Esophagus squamous epithelium (tissue), 4 donors: ENCODE measurements around the gene UBAC2.
A peak's percentile ranks its signal among the peaks of the same experiment; 100 is the strongest.

ENCODE experiments used
- CTCF ChIP-seq, 6 experiments: fragments of 450-650 bp in 4 of 6; fragments of 200-600 bp in 2 of 6; sonication (generic) in 2 of 6; IDR thresholded peaks; one replicate each; pipeline ENCODE4 v1.5.1; 2016 to 2019; ENCODE audit warnings: antibody characterized with exemption in 6 of 6, mild to moderate bottlenecking in 4 of 6, moderate library complexity in 4 of 6
- POLR2A ChIP-seq, 4 donors: fragments of 450-650 bp; IDR thresholded peaks; one replicate each; pipeline ENCODE4 v1.6.1; 2017; ENCODE audit warnings: antibody characterized with exemption in 4 of 4, mild to moderate bottlenecking in 4 of 4, moderate library complexity in 3 of 4

- TF ChIP-seq CTCF (IDR thresholded peaks at IDR 0.05) (no peak), POLR2A (IDR thresholded peaks at IDR 0.05) (peak in 1 of 4 donors; percentile 9)
These were observed 173.7 kb downstream of the UBAC2 start for GRCh38 chr13:99374169-99374991.
